ENCODE measurements around the gene STK24. TPM values are rescaled to one million over a fixed set of nuclear protein-coding genes. Genes with fewer than 3 reads are reported as not detected.

Gene STK24
- total and polyA plus RNA-seq, 2 of the 4 experiments (the other 2 are of a cell fraction) = 29.2 to 43.4 TPM

GRCh38 chr13:98509271-98510155 lies 67.4 kb downstream of the STK24 start:
- WGBS, 2 experiments (ENCODE audit: extremely low coverage in 2 of 2, insufficient read length in 1 of 2) = 0% methylated on average over 2 of the region's 10 CpGs; no CpG with 5 or more reads in 1 of the 2 experiments
- Histone ChIP-seq H3K27ac (ENCODE audit: insufficient read depth, low read length) (peak overlapping the region; percentile 82), H4K5ac (ENCODE audit: low read depth, low read length) (peak overlapping the region; percentile 8; the same call in 1 of the 2 replicates), H3K27me3 (ENCODE audit: control insufficient read depth, insufficient read depth, low read length) (no peaks in the 10 kb centered on the region), H4K20me1 (ENCODE audit: insufficient read depth, low read length) (peaks cover 50% of the 10 kb centered on the region), H3K56ac (ENCODE audit: extremely low read depth, insufficient read depth, low read length) (peak overlapping the region; percentile 71; the same call in 1 of the 2 replicates), H3K9ac (ENCODE audit: low read depth, low read length) (peak overlapping the region; percentile 16; the same call in 1 of the 2 replicates), H3K79me1 (ENCODE audit: low read depth in 1 of 2, low read length in 2 of 2) (peaks cover 50 to 90% of the 10 kb centered on the region in 2 experiments), H3K9me1 (ENCODE audit: insufficient read depth, low read length) (peaks cover 39% of the 10 kb centered on the region), H3K18ac (ENCODE audit: low read depth, low read length) (peak overlapping the region; percentile 16; the same call in 1 of the 2 replicates), H3K4me1 (ENCODE audit: control insufficient read depth, insufficient read depth, low read length) (peaks cover 27% of the 10 kb centered on the region), H2BK5ac (ENCODE audit: low read depth, low read length, poor library complexity, severe bottlenecking) (peak overlapping the region; percentile 85), H4K8ac (ENCODE audit: low read depth in 2 of 2, low read length in 2 of 2) (peak overlapping the region; percentile 70 to 77), H3K4me2 (ENCODE audit: low read depth, low read length) (peak overlapping the region; percentile 32), H3K9me3 (ENCODE audit: control insufficient read depth, insufficient read depth, low read length) (no peaks in the 10 kb centered on the region), H3K36me3 (ENCODE audit: control insufficient read depth, insufficient read depth, low read length) (peaks cover 10% of the 10 kb centered on the region; the same call in 1 of the 2 replicates), H2AK5ac (ENCODE audit: low read depth, low read length) (peak overlapping the region; percentile 91), H2AFZ (replicated peaks; ENCODE audit: low read length, poor library complexity) (peak overlapping the region; percentile 62), H2BK20ac (ENCODE audit: low read depth, low read length) (peak overlapping the region; percentile 87), H2AK9ac (replicated peaks; ENCODE audit: low read depth, low read length, poor library complexity) (peak overlapping the region; percentile 68), H3K23ac (ENCODE audit: low read depth, low read length) (peak overlapping the region; percentile 89), H2BK120ac (ENCODE audit: low read depth, low read length) (peak overlapping the region; percentile 88), H3K4ac (ENCODE audit: low read depth, low read length) (peak overlapping the region; percentile 95), H2BK15ac (ENCODE audit: low read depth, low read length) (peak overlapping the region; percentile 73; the same call in 1 of the 3 replicates), H3K14ac (replicated peaks; ENCODE audit: low read depth, low read length) (peak overlapping the region; percentile 98), H4K91ac (ENCODE audit: insufficient read depth, low read depth, low read length) (peak overlapping the region; percentile 81), H3K4me3 (ENCODE audit: insufficient read depth, low read depth, low read length) (no peak overlapping the region)
- in situ Hi-C loops (cut with MboI; ENCODE audit: low sequenced_read_pairs) (no loop called here), dilution Hi-C loops (cut with HindIII; ENCODE audit: low sequenced_read_pairs, unreplicated experiment) (no loop called here), intact Hi-C loops (cut with micrococcal nuclease) (loop anchor here (2.0 to 5.0 kb wide), 2 partner anchors 39 to 68 kb away; partner anchors contain the start of gene STK24)
- CTCF ChIA-PET = interaction anchor here (1.0 to 1.9 kb wide), 2 partner anchors 26 to 144 kb away, joined by 4 to 6 read pairs; no protein-coding TSS in a partner anchor
- no TSS peak for BruUV-seq (replicated peaks)
- POLR2A ChIA-PET (ENCODE audit: unreplicated experiment) = no interaction called here
- peak; percentile 84 for ATAC-seq (ENCODE audit: low read depth)
- peak; percentile 92 for DNase-seq
- TF ChIP-seq MAZ (IDR thresholded peaks at IDR 0.05; ENCODE audit: borderline replicate concordance, low read depth, low read length) = no peak
- TF ChIP-seq USF2 (IDR thresholded peaks at IDR 0.05; ENCODE audit: low read depth, low read length) = no peak
- no peak for TF ChIP-seq RFX5 (IDR thresholded peaks at IDR 0.05; ENCODE audit: low read depth, low read length)
- TF ChIP-seq BHLHE40 (IDR thresholded peaks at IDR 0.05; ENCODE audit: low read depth, low read length) = peak; percentile 33
- TF ChIP-seq RCOR1 (IDR thresholded peaks at IDR 0.05; ENCODE audit: insufficient replicate concordance, low read length) = peak; percentile 32
- no peak for TF ChIP-seq MXI1 (IDR thresholded peaks at IDR 0.05; ENCODE audit: borderline replicate concordance, low read depth, low read length)
- TF ChIP-seq FOS (IDR thresholded peaks at IDR 0.05; ENCODE audit: low read depth, low read length) = peak; percentile 44; the same call in 1 of the 2 replicates
- TF ChIP-seq RAD21 (IDR thresholded peaks at IDR 0.05; ENCODE audit: low read length) = no peak
- no peak for TF ChIP-seq CHD1 (IDR thresholded peaks at IDR 0.05; ENCODE audit: low read depth, low read length)
- TF ChIP-seq ELK1 (IDR thresholded peaks at IDR 0.05; ENCODE audit: borderline replicate concordance, low read depth, low read length) = no peak
- peak; percentile 54; the same call in 1 of the 2 replicates for TF ChIP-seq POLR2A (IDR thresholded peaks at IDR 0.05; ENCODE audit: low read depth, low read length)
- no peak for TF ChIP-seq NFE2L2 (IDR thresholded peaks at IDR 0.05; ENCODE audit: low read depth, low read length)
- TF ChIP-seq SMC3 (IDR thresholded peaks at IDR 0.05; ENCODE audit: low read depth, low read length) = no peak
- TF ChIP-seq MAFK (IDR thresholded peaks at IDR 0.05; ENCODE audit: low read depth, low read length) = no peak
- TF ChIP-seq CEBPB (IDR thresholded peaks at IDR 0.05; ENCODE audit: low read depth, low read length) = no peak
